Measurements from ENCODE around the gene ETFA. TPM values are rescaled to one million over a fixed set of nuclear protein-coding genes. Genes with fewer than 3 reads are reported as not detected.

The ETFA gene
- total and polyA plus RNA-seq, 2 of the 8 experiments (the other 6 are each of a cell fraction or from before 2014, with no cell fraction given) = 60.9 to 90.0 TPM

- 86% methylated on average over 1 of the region's 1 CpG; no CpG with 5 or more reads in 1 of the 2 experiments for WGBS, 2 experiments (ENCODE audit: extremely low coverage in 1 of 2, insufficient coverage in 1 of 2, insufficient read length in 1 of 2, insufficient replicate concordance in 2 of 2, low coverage in 1 of 2, low lambda C conversion rate in 2 of 2, missing lambda C conversion rate in 1 of 2)
- H3K4me1 ChIP-seq (replicated peaks in 1 of 4; ENCODE audit: control insufficient read depth in 3 of 4, insufficient read depth in 4 of 4, low read length in 3 of 4) = no peaks in the 10 kb centered on the region
- H3K4me2 ChIP-seq (ENCODE audit: insufficient read depth in 1 of 2, low read depth in 2 of 2, low read length in 2 of 2) = no peak overlapping the region
- no peak overlapping the region for H3K14ac ChIP-seq (ENCODE audit: insufficient read length)
- no peak overlapping the region for H2AFZ ChIP-seq (ENCODE audit: low read length)
- H2BK20ac ChIP-seq (ENCODE audit: low read length) = no peak overlapping the region
- POLR2A ChIA-PET (ENCODE audit: partially characterized antibody) = no interaction called here
- H3K4ac ChIP-seq (replicated peaks; ENCODE audit: insufficient read length, low read depth, low read length) = no peak overlapping the region
- H3K23me2 ChIP-seq (ENCODE audit: low read depth, low read length) = no peaks in the 10 kb centered on the region
- H3K23ac ChIP-seq (ENCODE audit: insufficient read length) = no peak overlapping the region
- no peak overlapping the region for H2AK5ac ChIP-seq (ENCODE audit: low read depth, low read length)
- CTCF ChIA-PET (ENCODE audit: partially characterized antibody) = interaction anchor here (1.5 kb wide), 1 partner anchor 14 kb away, joined by 7 read pairs; no protein-coding TSS in a partner anchor
- H3K27me3 ChIP-seq (replicated peaks in 1 of 4; ENCODE audit: control insufficient read depth in 3 of 4, extremely low read depth in 1 of 4, insufficient read depth in 3 of 4, low read length in 3 of 4) = no peaks in the 10 kb centered on the region
- no peak overlapping the region for H4K5ac ChIP-seq (ENCODE audit: insufficient read length, low read depth, low read length)
- H4K91ac ChIP-seq (replicated peaks; ENCODE audit: insufficient read length, low read length) = no peak overlapping the region
- peaks cover 0 to 3% (median 0%) of the 10 kb centered on the region in 4 experiments; a peak in 1 of 8 replicates for H3K36me3 ChIP-seq (ENCODE audit: control insufficient read depth in 2 of 4, insufficient read depth in 4 of 4, low read length in 3 of 4)
- H3K4me3 ChIP-seq (ENCODE audit: extremely low read depth in 1 of 4, insufficient read depth in 2 of 4, low read depth in 3 of 4, low read length in 4 of 4) = no peak overlapping the region
- H3K79me2 ChIP-seq (ENCODE audit: control insufficient read depth in 1 of 2, insufficient read depth in 2 of 2, low read length in 2 of 2) = no peaks in the 10 kb centered on the region
- H3K18ac ChIP-seq (ENCODE audit: extremely low read depth, low read length) = no peak overlapping the region
- no peak overlapping the region for H2BK12ac ChIP-seq (ENCODE audit: low read depth, low read length)
- no peaks in the 10 kb centered on the region for H3K9me3 ChIP-seq (ENCODE audit: insufficient read depth in 2 of 2, low read depth in 1 of 2, low read length in 1 of 2)
- H2BK15ac ChIP-seq (ENCODE audit: low read length) = no peak overlapping the region
- FAIRE-seq = no peak
- no peak overlapping the region for H2BK120ac ChIP-seq (replicated peaks; ENCODE audit: low read depth, low read length)
- no peak overlapping the region for H4K8ac ChIP-seq (ENCODE audit: extremely low read depth, insufficient read depth, low read length)
- H3K9ac ChIP-seq (replicated peaks in 1 of 4; ENCODE audit: extremely low read depth in 1 of 4, low read depth in 3 of 4, low read length in 3 of 4) = no peak overlapping the region
- no peak overlapping the region for H3K56ac ChIP-seq (replicated peaks; ENCODE audit: insufficient read length, low read depth, low read length)
- H3K79me1 ChIP-seq (ENCODE audit: low read depth, low read length) = no peaks in the 10 kb centered on the region
- H3K27ac ChIP-seq (ENCODE audit: low read depth, low read length) = no peak overlapping the region
- H2BK5ac ChIP-seq (ENCODE audit: low read depth, low read length) = no peak overlapping the region
- no peaks in the 10 kb centered on the region for H4K20me1 ChIP-seq (replicated peaks in 1 of 2; ENCODE audit: control insufficient read depth in 1 of 2, insufficient read depth in 2 of 2, low read length in 2 of 2)
- DNase-seq (ENCODE audit: low read depth in 1 of 2, low spot score in 2 of 2) = no peak
- TF ChIP-seq PHF8 (conservative IDR thresholded peaks at IDR 0.05; ENCODE audit: low read depth, low read length) (no peak), RNF2 (IDR thresholded peaks at IDR 0.05; ENCODE audit: borderline replicate concordance, low read depth, low read length, missing control alignments, poor library complexity, severe bottlenecking) (no peak)
These were observed 90.0 kb downstream of the ETFA start for GRCh38 chr15:76221085-76221767.

Data from H1 (cell line).